DND-41 (cell line): ENCODE measurements around the gene EGR4.

ENCODE experiments used
- EZH2 ChIP-seq: IDR thresholded peaks from 3 replicates; pipeline ENCODE4 v1.6.1; 2012; ENCODE audit warnings: borderline replicate concordance, low read depth, mild to moderate bottlenecking, moderate library complexity, low read length, inconsistent platforms; ENCODE audit not compliant: severe bottlenecking
- TF ChIP-seq, protein P1 (sequence below): IDR thresholded peaks from 2 replicates; pipeline ENCODE4 v1.5.1; 2012; ENCODE audit warnings: borderline replicate concordance, low read length, moderate library complexity, mild to moderate bottlenecking; ENCODE audit not compliant: poor library complexity, severe bottlenecking; ENCODE audit errors: extremely low read depth

DNA sequence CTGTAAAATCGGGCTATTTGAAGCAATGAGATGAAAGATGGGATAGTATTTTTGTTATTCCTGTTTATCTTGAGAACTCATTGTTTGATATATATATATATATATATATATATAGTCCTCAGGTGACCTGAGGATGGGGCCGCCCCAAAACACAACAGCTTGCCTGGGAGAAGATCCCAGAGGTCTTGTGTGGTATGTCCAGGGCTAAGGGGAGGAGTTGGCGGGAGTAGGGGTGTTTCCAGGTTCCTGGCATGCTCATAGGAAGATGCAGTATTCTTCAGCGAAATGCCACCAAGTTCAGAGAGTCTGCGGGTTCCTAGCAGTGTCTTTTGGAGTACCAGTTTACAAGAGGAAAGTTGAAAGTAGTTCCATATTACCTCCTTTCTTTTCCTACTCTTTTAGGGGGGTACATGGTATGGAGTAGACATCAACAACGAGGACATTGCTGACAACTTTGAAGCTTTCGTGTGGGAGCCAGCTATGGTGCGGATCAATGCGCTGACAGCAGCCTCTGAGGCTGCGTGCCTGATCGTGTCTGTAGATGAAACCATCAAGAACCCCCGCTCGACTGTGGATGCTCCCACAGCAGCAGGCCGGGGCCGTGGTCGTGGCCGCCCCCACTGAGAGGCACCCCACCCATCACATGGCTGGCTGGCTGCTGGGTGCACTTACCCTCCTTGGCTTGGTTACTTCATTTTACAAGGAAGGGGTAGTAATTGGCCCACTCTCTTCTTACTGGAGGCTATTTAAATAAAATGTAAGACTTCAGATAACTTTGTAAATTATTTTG lies 40.9 kb downstream of the EGR4 start:
- TF ChIP-seq, protein P1, sequence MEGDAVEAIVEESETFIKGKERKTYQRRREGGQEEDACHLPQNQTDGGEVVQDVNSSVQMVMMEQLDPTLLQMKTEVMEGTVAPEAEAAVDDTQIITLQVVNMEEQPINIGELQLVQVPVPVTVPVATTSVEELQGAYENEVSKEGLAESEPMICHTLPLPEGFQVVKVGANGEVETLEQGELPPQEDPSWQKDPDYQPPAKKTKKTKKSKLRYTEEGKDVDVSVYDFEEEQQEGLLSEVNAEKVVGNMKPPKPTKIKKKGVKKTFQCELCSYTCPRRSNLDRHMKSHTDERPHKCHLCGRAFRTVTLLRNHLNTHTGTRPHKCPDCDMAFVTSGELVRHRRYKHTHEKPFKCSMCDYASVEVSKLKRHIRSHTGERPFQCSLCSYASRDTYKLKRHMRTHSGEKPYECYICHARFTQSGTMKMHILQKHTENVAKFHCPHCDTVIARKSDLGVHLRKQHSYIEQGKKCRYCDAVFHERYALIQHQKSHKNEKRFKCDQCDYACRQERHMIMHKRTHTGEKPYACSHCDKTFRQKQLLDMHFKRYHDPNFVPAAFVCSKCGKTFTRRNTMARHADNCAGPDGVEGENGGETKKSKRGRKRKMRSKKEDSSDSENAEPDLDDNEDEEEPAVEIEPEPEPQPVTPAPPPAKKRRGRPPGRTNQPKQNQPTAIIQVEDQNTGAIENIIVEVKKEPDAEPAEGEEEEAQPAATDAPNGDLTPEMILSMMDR = no peak
- no peak for TF ChIP-seq EZH2
